Activated CD4-positive, CD25-positive, alpha-beta regulatory T cell (primary cell): ENCODE results near the gene IP6K1.
"Not testable (repeated sequence)": the region's sequence is repeated elsewhere in the genome, so short reads cannot be mapped to it uniquely, and the experiment has no call there.

Experiments
- DNase-seq, 4 experiments: peaks; one replicate each; lab custom pipeline; 2025; lab: John Stamatoyannopoulos, UW

IP6K1 gene

DNA sequence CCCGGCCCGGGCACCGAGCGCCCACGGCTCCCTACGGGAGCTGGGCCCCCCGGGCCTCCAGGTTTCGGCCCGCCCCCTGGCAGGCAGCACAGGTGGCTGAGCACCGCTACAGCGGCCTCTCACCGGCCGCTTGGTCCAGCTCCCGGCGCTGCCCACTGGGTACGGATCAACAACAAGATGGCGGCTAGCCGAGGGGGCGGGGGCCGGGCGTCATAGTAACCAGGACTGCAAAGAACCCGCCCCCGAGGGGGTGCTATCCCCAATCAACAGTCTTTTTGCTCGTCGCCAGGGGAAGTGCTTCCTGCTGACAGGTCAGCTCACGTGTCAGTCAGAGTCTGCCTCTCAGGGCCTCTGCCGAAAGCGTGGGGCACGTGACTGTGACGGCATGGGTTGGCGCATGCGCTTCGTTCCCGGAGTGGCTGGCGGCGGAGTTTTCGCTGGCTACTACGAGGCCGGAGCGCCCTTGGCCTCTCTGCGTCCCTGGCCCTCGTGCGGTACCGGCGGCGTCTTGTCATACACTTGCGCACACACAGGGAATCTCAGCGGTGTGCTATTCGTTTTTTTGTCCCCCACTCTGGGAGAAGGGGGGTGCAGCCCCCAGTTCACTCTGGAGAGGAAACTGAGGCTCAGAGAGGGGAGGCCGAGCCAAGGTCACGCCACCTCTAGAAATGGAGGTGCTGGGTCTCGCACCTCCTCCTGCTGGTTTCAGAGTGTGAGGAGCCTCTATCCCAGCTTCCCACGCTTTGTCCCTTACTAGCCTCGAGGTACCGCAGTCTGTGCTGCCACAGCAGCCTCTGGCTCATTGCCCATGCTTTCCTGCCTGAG is at the start of gene IP6K1:
Gene IP6K1 (minus strand): TSS at position 186 of the 825 bp plus-strand sequence. CDS start 38,502 bp downstream, outside the sequence.
- peak; percentile 98 to 99 (median 98) for DNase-seq

DNA sequence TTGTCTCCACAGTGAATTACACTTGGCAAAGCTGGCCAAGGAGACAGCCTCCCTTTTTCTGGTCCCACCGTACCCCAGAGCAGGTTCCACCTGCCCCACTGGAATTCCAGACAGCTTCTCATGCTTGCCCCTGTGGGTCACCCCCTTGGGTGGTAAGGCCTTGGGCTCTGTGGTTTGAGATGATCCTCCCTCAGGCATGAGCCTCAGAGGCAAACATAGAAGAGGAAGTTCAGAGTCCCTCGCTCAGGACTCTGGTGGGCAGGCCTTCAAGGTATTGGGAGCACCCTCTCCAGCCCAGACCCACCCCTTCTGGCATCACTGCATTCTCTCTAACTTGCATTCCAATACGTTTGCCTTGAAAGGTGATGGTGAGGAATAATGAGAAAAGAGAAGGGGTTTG is 45.0 kb upstream of the IP6K1 start:
- no peak for DNase-seq

DNA sequence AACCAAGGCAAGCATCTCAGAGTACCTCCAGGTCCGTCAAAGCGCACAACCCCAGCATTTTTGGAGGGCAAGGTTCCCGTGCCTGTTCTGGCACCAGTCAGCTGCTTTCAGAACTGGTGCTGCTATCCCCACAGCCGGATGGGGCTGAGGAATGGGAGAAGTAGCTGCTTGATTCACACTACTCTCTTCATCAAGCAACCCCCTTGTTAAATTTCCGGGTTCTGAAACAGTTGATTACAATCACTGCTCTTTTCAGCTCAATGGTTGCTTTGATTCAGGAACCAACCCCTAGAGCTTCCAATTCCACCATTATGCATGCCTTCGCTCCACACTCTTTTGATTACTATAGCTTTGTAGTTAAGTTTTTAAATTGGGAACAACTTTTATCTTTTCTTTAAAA is 39.7 kb upstream of the IP6K1 start:
- DNase-seq: no peak

DNA sequence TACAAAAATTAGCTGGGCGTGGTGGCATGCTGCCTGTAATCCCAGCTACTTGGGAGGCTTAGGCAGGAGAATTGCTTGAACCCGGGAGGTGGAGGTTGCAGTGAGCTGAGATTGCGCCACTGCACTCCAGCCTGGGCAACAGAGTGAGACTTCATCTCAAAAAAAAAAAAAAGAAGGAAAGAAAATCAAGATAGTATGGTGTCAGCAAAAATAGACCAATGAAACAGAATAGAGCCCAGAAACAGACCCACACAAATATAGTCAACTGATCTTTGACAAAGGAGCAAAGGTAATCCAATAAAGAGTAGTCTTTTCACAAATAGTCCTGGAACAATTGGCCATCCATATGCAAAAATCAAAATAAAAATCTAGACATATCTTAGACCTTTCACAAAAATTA is 36.8 kb upstream of the IP6K1 start:
- not testable (repeated sequence) for DNase-seq

DNA sequence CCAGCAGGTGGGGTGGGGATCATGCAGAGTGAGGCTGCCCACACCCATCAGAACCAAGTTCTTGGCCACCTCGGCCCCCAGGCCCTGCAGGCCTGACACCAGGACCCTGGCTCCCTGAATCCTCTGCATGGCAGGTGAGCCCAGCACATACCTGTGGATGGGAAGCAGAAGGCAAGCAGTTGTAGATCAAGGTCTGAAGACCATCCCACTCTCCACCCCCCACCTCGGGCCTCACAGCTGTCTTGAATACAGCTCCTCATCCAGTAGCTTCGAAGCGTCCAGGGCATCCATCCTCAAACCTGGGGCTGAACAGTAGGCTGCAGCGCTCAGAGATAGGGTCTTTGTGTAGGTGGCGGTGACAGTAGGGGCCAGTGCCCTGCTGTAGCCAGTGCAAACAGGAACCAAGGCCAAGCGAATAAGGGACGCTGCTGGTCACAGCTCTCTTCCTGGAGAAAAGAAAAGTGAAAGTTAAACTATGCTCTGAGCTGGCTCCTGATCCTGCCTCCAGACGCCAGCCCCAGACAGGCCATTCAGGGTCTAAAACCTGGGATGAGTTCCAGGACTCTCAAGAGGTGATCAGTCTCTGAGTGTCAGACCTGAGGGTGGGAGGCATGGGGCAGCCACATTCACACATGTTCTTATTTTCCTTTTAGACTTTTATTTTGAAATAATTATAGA is 27.3 kb upstream of the IP6K1 start, which contains the start of gene UBA7:
Gene UBA7 (minus strand): TSS at position 457 of the 678 bp plus-strand sequence. CDS start 166 bp downstream, at position 291.
- no peak for DNase-seq

DNA sequence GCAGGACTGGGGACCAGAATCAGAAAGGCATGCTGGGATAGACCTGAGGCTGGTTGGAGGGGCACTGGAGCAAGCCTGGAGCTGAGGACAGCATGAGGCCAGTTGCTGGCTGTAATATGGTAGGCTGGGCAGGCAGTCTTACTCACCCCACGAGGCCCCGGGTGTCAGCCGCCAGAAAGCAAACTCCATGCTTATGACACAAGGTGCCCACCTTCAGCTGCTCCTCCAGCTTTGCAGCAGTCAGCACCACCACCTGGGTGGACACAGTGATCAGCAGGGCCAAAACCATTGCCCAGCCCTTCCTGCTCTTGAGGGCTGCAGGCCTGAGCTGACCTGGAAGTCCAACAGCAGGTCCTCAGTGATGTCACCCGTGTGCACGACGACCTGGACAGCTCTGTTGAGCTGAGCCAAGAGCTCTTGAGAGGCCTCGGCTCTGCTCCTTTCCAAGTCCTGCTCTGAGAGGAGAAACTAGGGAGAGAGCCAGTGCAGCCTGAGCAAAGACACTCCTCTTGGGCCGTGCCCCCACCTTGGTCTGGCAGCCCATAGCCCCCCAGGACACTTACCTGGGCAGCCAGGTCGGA is 26.7 kb upstream of the IP6K1 start:
- no peak for DNase-seq

DNA sequence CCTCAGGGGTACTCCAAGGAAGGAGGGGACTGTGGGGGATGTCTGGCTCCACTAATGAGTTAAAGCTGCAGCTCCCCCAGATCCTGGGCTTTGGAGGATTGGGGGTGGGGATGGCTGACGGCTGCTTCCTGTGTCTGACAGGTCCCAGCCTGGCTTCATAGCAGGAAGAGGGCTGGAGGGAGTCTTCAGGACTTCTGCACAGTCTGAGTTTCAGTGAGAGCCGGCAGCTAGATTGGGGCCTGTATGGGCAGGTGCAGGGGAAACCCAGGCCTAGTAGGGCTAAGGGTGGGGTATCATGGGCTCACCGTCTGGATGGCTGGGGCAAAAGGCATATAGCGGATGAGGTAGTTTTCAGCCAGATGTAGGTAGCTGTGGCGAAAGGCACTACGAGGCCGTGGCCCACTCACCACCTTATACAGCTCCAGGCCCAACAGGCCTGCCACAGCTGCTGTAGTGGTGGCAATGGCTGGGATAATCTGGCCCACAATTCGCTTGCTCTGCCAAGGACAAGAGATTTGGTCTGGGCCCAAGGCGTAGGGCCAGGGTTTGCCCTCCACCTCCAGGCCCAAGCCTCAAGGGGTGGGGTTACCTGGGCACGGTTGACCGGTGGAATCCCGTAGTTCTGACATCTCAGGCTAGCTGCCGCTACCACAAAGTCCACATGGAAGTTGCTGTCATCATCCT is 21.2 kb upstream of the IP6K1 start:
- DNase-seq: no peak

DNA sequence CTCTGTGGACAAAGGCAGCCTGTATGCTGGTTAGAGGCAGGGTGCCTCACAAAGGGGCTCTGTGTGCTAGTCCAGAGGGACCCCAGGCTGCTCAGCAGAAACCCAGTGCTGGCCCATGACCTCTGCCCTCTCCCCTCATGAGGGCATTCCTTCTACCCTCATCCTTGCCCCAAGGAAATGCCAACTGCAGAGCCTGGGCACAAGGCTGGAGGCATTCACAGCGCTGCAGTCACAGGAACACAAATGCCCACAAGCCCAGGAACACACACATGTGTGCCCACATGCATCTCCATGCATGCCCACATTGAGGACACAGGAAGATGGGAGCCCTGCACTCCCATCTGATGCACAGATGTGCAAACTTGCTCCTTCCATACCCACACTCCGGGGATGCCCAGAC is 20.5 kb upstream of the IP6K1 start:
- no peak for DNase-seq

DNA sequence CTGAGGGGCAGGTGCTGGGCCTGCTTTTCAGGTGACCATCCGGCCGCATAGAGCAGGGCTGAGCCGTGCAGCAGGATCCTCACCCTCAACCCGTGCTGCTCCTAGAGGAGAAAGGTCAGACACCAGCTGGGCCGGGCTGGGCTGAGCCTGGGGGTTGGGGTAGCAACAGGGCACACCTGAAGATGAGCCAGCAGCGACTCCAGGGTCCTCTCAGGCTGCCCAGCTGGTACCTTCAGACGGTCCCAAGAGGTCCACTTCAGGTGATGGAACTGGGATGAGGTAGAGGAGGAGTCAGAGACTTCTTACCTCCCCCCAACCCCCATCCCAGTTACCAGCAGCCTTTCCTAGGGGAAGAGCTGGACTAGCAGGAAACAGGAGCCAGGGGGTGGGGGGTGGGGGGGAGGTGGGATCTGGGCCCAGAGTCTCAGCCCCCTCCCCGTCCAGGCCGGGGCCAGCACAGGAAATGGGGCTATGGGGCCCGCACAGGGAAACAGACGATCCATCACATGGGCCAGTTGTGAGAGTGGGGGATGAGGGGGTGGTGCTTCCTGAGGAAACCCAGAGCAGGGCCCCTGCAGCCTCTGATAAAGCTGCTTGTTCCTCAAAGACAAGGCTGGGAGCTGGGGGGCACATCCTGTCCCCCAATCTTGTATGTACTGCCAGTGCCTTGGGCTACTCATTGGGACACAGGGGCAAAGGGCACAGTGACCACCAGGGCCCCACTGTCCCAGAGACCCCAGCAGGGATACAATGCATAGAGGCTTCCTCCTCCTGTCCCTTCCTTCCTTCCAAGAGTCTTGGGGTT is 19.8 kb upstream of the IP6K1 start:
- no peak for DNase-seq

DNA sequence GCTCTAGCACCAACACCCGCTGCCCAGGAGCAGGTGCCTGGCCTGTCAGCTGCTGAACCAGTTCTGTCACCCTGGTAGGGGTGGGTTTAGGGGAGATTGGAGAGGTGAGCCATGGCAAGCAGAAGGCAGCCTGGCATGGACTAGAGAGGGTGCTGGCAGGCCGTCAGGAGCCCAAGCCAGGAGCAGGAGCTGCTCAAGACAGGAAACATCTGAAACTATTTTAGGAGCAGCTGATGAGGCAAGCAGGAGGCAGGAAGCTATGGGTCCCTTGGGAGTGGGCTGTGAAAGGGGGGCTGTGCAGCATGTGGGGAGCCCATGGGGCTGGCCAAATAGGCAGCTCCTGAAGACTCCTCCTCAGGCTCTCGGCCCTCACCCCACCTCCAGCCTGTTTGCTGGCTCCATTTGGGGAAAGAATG is 19.0 kb upstream of the IP6K1 start:
- DNase-seq: no peak

DNA sequence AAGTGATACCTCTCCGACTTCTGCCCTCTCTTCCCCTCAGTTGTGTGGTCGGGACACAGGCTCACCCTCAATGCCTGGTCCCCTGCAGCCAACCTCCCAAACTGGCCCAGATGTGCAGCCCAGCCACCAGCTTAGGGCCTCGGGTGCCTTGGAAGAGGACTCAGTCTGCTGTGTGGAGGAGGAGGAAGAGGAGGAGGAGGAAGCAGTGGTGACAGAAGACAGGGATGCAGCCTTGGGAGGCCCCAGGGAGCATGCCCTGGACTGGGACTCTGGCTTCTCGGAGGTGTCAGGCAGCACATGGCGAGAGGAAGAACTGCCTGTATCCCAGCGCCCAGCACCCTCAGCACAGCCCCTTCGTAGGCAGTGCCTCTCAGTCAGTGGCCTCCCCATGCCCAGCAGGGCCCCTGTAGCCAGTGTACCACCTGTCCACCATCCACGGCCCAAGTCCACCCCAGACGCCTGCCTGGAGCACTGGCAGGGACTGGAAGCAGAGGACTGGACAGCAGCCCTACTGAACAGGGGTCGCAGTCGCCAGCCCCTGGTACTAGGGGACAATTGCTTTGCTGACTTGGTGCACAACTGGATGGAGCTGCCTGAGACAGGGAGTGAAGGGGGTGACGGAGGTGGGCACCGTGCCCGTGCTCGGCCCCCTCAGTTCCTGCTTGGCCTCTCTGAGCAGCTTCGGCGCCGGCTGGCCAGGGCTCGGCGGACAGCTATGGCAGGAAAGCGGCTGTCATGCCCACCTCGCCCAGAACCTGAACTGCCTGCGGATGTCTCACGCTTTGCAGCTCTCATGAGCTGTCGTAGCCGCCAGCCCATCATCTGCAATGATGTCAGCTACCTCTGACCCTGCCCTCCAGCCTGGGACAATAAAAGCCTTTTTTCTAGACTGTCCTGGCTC is 18.0 kb upstream of the IP6K1 start:
- no peak for DNase-seq

DNA sequence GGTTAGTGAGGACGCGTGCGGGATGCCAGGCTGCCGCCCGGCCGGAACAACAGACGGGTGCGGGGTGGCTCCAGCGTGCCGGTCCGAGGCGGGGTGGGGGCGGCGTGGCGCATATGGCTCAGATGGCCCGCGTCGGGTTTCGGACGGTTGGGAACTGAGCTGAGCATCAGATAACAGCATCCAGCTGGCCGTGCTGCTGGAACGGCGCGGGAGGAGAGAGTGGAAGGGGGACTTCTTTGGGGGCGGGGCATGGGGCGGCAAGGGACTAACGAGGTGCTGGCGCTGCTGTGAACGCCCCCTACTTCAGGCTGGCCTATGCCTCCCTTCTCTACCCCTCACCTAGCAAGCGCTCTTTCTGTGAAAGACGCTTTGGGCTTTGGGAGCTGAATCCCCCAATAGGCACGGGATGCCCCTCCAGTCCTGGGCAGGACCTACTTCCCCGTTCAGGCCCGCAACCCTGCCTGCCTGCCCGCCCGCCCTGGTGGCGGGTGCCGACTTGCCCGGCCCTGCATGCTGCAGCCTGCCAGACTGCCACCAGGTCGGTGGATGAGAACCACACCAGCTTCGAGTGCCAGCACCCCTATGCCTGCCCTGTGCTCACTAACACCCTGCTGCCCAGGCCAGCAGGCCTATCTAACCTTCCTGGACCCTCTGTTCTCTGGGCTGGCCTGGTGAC is 17.3 kb upstream of the IP6K1 start:
- peak in 1 of 4 experiments; percentile 20 for DNase-seq

DNA sequence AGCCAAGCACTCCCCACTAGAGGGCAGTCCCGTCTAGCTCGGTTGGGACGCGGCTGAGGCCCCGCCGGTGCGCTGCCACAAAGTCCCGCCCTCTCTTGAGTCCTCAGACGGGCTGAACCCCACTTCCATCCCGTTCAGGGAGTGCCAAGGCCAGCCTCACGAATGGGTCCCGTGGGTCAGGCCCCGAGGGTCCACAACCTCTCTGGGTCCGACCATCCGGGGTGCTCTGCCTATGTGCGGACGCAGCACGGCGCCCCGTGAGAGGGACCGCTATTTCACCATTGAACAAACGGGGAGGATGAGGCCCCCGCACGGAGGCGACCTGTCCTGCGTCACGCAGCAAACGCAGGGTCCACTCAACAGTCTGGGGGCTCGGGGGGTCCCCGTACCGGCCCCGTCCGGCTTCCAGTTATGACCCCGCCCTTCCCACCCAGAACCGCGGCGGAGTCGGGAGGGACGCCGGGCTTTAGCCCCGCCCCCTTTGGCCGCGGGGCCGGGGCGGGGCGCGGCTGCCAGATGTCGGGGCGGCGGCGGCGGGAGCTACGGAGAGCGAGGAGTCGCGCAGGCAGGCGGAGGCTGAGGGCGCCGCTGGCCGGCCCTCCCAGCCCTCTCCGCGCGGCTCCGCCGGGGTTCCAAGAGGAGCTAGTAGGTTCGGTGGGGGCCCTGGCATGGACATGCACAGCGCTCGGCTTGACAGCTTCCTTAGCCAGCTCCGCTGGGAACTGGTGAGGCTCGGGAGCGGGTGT is 16.6 kb upstream of the IP6K1 start, which contains the start of gene INKA1:
Gene INKA1 (plus strand): TSS at position 543 of the 746 bp plus-strand sequence. CDS start 132 bp downstream, at position 675.
- DNase-seq: peak; percentile 60 to 86 (median 78)

DNA sequence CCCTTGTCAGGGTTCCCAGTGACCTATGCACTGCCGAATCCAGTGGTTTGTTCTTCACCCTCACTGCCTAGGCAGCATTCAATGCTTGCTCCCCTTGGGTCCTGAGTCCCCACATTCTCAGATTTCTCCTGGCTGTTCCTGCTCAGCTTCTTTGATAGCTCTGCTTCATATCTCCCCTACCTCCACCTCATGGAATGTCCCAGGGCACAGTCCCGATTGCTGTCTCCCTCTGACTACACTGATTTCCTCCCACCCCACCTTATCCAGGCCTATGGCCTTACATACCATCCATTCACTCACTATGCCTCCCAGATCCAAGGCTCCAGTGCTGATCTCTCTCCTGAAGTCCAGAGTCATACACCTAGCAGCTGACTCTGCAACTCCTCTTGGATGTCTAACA is 14.8 kb upstream of the IP6K1 start:
- no peak for DNase-seq

DNA sequence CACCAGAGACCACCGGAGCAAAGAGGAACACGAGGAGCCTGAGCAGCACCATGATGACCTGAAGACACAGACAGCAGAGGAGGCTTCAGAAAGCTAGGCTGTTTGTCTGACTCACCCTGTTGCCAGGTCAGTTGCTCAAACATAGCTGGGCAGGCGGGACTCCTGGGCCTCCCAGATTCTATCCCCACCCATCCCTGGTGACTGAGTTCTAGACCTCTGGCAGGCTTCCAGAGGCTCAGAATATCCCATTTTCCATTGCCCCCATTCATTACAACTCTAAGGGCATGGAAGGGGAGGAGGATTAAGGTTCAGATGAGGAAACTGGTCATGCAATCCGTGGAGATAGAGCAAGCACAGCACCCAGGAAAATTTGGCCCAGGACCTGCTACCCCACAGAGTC is 13.4 kb upstream of the IP6K1 start, which contains the start of gene CDHR4:
Gene CDHR4 (minus strand): TSS at position 113 of the 400 bp plus-strand sequence. CDS start 61 bp downstream, at position 52.
- no peak for DNase-seq

DNA sequence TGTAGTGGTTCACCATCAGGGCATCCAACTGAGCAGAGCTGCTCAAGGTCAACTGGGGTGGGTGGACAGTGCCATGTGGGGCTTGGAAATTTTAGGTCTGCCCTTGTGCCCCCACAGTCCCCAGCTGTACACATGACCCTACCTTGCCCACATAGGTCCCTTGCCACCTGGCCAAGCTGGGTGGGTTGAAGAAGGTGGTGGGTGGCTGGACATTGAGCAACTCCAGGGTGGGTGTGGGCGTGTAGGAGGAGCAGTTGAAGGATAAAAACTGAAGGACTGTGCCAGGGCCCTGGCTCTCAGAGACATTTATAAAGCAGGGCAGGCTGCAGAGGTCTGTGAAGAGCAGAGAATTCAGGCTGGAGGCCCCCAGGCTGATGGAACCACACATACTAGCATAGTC is 12.8 kb upstream of the IP6K1 start:
- no peak for DNase-seq

DNA sequence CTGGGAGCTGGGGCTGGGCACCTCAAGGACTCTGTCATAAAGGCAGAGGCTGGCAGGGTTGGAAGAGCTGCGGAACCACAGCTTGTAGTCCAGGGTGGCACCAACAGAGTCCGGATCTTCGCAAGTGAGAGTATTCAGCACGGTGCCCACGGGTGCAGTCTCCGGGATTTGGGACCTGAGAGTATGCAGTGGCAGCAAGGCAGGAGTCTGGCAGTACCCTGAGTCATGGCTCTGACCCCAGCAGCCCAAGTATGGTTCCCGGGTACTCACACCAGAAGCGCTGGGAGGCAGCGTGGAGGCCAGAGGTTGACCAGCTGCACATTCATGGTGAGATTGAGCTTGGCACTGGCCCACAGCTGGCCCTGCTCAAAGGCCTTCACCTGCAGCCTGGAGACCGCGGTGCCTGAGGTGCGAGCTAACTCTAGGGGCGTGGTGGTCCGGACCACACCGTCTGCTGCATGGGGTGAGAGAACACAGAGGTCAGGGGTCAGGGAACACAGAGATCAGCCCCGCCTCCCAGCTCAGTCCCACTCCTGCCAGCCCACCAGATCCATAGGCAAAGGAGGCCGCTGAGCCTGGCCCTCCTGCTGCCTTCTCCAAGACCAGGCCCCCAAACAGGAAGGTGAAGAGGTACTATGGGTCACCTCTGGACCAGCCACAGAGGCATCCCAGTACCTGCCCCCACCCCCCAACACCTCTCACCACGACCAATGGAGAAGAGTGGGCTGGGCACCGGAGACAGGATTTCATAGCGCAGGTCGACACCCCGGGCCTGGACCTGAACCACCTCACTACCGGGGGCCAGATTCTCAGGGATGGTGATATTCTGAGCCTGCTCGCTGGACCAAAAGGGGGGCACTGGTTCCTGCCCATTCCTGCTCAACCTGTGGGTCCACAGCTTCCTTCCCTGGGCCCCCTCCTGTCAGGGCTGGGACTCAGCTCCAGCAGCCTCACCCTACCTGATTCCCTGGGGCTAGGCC is 8.9 kb upstream of the IP6K1 start:
- DNase-seq: no peak

DNA sequence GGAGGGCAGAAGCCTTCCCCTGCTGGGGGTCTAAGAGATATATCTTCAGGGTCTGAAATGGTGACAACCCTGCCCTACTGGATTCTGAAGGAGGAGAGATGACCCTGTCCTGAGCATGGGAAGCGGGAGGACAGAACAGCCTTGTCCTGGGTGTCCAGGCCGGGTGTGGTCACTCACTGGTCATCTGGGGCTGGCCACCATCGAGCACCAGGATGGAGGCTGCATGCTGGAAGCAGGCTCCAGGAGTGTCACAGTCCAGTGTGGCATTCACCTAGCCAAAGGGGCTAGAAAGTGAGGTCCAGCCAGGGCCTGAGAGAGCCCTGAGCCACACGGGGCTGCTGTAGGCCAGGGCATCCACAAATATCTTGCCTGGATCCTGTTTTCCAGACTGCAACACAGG is 8.1 kb upstream of the IP6K1 start:
- no peak for DNase-seq
